GM21619 (cell line): ENCODE results near the gene VAT1L.

Source experiments
- ATAC-seq: cut with Tn5 transposase; IDR thresholded peaks from one replicate; pipeline ENCODE4 v1.9.1; 2021; ENCODE audit not compliant: unreplicated experiment

Gene VAT1L, protein sequence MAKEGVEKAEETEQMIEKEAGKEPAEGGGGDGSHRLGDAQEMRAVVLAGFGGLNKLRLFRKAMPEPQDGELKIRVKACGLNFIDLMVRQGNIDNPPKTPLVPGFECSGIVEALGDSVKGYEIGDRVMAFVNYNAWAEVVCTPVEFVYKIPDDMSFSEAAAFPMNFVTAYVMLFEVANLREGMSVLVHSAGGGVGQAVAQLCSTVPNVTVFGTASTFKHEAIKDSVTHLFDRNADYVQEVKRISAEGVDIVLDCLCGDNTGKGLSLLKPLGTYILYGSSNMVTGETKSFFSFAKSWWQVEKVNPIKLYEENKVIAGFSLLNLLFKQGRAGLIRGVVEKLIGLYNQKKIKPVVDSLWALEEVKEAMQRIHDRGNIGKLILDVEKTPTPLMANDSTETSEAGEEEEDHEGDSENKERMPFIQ

DNA sequence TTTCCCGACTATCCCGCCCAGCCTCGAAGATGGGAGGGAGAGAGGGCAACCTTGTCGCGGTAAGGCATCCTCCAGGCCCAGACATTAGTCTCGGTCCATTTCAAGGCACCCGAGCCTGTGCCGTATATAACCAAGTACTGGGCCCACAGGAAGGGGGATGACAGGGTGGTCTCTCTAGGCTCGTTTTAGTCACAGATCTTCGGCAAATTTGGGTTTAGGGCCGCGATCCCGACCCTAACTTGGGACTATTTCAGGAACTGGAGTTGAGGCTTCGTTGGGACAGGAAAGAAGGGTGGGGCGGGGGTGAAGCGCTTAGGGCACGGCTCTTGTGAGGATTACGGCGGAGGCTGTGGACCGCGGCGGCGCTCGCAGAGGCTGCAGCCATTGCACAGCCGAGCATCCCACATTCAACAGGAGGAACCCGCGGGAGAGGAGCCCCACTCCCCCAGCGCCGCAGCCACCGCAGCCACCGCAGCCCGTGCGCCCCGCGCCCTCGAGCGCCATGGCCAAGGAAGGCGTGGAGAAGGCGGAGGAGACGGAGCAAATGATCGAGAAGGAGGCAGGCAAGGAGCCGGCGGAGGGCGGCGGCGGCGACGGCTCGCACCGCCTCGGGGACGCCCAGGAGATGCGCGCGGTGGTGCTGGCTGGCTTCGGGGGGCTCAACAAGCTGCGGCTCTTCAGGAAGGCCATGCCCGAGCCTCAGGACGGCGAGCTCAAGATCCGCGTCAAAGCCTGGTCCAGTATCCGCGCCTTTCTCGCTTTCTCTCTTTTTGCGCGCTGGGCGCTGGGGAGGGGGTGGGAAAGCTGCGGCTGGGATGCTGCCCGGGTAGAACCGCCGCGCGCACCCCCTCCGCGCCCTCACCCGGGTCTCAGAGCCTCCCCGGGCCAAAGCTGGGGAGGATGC is at the start of gene VAT1L:
VAT1L (plus strand) TSS at position 384 of the 904 bp plus-strand sequence; CDS start at position 503, 119 bp downstream.
- no peak for ATAC-seq

DNA sequence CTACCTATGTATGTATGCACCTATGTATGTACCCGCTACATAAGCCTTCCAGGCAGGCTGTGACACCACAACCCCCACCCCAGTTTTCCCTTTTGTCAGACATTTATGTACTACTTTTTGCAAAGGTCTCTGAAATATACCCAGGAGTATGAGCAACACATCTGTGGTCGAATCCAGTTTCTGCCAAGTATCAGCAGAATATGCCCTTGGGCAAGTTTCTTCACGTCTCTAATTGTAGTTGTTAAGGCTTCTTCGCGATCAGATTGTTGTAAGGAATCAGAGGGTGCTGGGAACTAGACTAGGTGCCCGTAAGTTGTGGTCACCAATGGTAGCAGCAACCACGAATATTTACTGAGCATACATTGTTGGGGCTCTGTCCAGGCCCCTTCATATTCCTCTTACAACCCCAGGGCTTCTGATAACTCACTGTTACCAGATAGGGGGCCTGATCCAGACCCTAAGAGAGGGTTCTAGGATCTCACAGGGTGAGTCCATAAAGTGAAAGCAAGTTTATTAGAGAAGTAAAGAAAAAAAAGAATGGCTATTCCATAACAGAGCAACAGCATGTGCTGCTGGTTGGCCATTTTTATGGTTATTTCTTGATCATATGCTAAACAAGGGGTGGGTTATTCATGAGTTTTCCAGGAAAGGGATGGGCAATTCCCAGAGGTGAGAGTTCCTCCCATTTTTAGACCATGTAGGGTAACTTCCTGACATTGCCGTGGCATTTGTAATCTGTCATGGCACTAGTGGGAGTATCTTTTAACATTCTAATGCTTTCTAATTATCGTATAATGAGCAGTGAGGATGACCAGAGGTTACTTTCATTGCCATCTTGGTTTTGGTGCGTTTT is 49.4 kb upstream of the VAT1L start:
- no peak for ATAC-seq

DNA sequence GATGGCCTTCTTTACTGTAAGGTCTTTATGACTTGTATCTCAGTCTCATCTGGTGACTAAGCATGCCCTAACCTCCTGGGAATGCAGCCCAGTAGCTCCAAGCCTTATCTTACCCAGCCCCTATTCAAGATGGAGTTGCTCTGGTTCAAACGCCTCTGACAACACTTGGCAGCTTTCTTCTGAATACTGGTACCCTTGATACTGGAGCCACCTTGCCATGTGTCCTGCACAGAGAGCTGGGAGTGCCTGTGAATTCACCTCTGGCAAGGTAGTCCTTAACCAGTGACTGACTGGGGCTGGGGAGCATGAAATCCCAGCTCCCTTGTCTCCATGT is 48.8 kb upstream of the VAT1L start:
- no peak for ATAC-seq

DNA sequence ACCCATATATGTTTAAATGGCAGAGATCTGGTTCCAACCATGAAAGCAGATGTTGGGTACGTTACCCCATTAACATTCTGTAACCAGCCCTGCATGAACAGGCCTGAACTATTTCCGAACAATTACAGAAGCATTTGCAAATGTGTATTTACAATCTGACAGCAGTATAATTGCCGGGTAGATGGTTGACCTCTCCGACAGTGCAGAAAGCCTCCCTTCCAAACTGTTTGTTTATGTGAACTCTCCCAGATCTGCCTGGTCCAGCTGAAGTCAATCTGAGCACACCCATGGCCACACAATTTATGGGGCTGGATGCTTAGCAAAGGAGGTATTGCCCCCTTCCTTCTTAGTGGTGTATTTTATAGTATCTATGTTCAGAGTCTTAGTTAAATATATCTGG is 44.2 kb upstream of the VAT1L start:
- no peak for ATAC-seq

DNA sequence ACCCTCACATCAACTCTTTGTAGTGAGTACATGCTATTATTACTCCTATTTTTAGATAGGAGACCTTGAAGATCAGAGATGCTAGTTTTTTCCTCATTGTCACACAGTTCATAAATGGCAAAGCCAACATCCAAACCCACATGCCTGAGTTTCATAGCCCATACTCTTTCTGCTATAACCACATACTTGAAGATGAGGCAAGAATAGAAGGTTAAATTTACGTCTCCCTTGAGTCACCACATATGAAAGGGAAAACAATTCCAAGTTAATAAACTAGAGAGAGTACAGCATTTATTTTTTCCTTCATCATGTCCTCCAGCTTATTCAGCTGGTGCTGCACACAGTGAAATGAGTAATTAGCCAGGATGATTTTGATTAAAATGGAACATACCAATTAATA is 42.4 kb upstream of the VAT1L start:
- ATAC-seq, result no peak

DNA sequence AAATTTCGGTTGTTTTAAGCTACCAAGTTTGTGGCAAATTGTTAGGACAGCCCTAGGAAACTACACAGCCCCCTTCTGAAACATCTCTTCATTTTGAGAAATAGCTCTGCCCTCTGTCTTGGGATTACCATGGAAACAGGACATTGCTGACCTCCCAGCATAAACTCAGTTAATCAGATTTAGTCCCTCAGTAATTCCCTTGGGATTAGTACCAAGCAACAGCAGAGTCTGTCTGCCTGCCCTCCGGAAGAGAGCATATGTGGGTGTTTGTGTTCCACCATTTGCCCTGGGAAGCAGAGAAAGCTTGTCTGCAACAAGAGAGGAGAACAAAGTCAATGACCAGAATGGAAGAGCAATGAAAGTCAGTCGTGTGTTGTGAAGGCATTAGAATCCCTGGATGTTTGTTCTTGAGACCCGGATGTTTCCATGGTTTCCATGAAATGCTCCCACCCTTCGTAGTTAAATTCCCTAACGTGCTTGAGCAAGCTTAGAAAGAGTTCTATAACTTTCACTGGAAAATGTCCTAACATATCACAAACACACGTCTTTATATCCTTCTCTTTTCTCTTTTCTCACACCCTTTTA is 39.9 kb upstream of the VAT1L start:
- ATAC-seq, result no peak

DNA sequence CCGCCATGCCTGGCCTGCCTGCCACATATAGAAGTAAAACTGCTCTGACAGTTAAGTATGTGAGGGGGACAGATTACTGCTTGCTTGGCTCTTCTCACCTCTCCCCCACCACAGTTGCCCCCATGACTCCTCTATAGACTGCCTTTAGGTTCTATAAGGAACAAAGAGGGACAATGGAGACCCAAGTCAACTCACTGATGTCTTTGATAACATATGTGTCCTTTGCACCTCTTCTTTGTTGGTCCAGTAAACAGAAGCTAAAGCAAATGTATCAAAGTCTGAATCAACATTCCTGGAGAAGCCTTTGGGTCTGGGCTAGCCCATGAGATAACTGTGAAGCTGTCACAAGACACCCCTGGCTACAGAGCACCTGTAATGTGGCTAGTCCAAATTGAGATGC is 38.9 kb upstream of the VAT1L start:
- ATAC-seq, result no peak

DNA sequence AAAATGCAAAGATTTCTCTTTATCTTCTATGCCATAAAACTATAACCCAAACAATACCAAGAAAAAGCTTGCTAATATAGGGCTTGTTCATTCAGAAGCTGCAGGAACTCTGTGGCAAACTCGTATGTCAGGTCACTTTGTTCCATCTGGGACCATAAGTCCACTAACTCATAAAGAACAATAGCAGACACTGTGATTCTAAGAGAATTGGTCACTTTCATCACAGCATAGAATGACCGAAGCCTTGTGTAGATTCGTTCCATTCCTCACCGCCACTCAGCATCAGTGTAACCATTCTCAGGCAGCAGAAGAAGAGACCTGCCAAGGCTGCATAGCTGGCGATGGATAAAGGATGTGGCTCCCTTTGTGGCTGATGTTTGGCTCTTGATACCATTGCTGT is 30.3 kb upstream of the VAT1L start:
- no peak for ATAC-seq

DNA sequence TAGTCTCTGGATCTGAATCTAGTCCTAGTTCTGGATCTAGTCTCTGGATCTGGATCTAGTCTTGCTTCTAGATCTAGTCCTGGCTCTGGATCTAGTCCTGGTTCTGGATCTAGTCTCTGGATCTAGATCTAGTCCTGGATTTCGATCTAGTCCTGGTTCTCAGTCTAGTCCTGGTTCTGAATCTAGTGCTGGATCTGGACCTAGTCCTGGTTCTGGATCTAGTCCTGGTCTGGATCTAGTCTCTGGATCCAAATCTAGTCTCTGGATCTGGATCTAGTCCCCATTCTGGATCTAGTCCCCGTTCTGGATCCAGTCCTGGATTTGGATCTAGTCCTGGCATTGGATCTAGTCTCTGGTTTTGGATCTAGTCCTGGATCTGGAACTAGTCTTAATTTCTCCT is 29.9 kb upstream of the VAT1L start:
- ATAC-seq, result no peak

DNA sequence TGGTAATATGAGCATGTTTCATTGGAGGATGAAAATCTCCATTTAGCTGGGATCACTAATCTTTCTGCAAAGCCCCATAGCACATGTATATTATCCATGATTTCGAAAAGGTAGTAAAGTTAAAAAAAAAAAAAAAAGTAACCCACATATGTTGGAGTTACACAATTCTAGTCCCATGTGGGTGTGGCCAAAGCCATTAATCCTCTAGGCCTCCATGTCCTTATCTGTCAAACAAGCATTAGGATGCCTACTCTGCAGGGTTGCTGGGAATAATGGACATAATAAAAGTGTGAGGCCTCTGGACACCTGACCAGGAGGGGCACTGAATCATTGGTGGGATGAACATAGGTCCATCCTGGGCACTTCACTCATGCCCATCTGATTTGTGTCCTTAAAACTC is 29.2 kb upstream of the VAT1L start:
- no peak for ATAC-seq

DNA sequence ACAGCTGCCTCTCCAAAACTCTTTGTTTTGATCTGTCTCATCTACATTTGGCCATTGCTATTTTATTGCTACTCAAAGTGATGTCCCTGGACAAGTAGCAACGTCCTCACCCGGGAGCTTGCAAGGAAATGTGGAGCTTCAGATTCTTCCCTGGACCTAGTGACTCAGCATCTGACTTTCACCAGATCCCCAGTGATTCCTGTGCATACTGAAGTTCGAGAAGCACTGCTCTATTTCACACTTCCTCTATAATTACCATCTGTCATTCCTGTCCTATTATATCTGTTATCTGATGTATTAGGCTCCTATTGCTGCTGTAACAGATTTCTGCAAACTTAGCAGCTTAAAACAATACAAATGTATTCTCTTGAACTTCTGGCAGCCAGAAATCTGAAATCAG is 28.5 kb upstream of the VAT1L start:
- no peak for ATAC-seq

DNA sequence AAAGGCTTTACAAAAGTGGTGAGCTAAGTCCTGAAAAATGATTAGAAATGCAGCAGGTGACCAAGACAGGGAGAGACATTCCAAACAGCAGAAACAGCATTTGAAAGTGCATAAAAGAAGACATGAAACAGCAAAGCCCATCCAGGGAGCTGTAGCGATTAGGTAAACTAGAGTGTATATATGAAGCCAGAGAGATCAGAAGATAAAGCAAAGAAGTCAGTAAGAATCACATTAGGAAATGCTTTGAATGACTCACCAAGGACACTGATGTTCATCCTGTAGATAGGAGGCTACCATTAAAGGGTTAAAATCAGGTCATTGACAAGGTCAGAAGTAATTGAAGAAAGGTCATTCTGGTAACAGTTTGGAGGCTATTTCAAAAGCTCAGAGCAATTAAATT is 27.6 kb upstream of the VAT1L start:
- ATAC-seq, result no peak

DNA sequence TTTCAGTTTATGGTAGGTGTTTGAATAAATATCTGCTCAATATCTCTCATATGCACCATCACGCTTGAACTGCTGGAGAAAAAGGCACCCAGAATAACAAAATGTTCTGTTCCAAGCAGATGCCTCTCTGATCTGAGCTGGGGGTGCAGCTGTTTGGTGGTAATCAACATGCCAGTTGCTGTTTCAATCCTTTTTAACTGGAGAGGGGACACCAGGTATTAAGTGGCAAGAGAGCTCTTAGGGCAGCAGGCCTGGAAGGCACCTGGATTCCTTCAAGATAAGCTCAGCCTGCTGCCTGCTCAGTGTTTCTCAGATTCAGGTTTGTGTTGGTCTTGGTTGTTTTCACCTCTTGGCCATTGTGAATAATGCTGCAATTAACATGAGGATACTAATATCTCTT is 27.2 kb upstream of the VAT1L start:
- no peak for ATAC-seq

DNA sequence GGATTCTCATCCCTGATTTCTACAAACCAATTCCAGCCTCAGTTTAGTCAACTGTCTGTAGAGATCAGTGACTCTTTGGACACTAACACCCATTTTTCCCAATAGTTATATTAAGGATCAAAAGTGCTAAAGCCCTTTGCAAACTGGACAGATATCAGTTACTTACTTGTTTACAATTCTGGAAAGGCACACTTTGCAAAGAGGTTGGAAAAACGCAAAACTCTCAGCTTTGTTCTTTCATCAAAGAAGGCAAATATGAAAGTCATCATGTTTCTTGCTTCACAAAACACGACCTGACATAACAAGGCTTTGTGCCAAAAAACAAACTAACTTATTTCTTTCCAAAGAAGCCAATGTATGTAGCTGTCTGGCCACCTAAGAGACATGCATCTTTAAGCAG is 26.1 kb upstream of the VAT1L start:
- ATAC-seq, result no peak

DNA sequence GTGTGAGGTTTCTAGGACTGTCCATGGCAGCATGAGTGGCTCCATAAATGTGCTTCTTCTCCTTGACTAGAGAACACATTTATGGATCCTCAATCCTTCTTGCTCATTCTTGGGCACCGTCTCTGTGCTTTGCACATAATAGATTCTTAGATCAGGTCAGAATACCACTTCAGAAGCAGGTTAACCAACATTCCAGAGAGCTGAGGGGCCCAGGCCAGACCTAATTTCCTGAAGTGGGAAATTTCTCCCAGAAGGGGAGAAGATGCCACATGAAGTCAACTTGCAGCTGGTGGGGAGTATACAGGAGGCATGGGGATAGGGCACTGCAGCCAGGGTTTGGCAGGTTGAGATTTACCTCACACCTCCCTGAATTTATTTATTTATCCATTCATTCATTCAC is 24.4 kb upstream of the VAT1L start:
- ATAC-seq, result no peak

DNA sequence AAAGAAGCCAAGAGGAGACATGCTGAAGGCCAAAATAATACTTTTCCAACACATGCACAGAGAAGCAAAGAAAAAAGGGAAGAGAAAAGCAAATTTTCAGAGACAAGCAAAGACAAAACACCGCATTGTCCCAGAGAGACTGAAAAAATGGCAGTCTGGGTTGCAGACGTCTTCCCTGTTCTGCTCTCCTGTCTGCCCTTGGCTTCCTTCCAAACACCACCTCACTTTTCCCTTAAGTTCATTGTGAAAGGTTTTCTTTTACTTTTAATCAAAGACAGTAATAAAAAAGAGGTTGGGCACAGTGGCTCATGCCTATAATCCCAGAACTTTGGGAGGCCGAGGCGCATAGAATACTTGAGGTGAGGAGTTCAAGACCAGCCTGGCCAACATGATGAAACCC is 21.2 kb upstream of the VAT1L start:
- no peak for ATAC-seq

DNA sequence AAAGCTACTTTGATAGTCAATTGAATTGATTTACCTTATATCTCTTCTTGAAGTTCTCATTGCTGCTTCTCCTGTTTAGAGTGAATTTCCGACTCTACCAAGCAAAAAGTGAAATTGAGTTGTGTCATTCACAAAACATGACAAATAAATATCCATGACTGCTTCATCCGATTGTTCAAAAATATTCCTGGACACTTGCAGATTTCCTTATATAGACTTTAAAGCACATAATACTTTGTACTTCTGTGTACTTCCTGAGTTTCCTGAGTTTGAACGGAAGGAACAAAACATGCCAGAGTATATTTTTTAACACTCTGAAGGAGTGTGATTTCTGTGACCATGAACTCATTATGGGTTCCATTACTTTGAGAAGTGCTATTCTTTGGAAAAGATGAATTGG is 20.5 kb upstream of the VAT1L start:
- no peak for ATAC-seq

DNA sequence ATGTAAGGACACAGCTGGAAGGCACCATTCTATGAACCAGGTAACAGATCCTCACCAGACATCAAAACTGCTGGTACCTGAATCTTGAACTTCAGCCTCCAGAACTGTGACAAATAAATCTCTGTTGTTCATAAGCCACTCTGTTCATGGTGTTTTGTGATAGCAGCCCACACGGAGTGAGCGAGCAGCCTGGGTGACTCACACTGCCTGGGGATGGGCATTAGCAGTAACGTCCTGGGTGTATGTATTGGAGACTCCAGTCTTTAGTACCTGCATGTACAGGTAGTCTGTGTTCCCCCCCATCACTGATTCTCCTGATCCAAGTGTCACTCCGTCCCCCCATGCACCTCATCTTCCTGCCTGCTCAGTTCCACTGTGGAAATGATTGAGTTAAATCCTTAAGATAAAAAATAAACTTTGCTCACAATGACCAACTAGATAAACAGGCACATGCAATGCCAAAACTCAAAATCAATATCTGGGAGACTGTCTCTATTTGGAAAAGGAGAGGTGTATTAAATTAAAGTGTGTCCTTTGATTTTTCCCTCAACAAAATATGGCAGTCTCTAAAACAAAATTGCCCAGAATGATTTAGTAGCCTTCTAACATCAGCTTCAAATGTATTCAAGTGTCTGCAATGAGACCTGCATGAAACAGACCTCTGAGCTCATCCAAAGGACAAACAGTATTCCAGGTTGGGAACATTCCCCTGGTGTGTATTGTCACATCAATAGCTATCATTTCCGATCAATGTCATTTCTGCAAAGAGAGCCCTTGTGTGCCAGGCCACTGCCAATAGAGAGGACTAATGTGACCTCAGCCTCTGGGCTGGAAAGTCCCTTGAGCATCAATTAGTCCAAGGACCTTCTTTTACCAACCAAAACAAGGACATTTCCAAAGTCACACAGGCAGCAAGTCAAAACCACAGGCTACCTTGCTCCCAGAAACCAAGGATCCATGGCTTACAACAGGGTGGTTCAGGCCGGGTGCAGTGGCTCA is 12.2 kb upstream of the VAT1L start:
- no peak for ATAC-seq

DNA sequence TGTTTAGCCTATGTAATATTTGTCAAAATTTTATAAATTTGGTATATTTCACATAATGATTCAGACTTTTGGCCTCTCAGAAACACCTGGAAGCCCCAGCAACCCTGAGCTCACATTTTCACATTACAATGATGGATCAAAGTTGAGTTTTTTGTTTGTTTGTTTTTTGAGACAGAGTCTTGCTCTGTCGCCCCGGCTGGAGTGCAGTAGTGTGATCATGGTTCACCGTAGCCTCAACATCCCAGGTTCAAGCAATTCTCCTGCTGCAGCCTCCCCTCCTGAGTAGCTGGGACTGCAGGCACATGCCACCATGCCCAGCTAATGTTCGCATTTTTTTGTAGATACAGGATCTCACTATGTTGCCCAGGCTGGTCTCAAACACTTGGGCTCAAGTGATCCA is 10.6 kb upstream of the VAT1L start:
- no peak for ATAC-seq

DNA sequence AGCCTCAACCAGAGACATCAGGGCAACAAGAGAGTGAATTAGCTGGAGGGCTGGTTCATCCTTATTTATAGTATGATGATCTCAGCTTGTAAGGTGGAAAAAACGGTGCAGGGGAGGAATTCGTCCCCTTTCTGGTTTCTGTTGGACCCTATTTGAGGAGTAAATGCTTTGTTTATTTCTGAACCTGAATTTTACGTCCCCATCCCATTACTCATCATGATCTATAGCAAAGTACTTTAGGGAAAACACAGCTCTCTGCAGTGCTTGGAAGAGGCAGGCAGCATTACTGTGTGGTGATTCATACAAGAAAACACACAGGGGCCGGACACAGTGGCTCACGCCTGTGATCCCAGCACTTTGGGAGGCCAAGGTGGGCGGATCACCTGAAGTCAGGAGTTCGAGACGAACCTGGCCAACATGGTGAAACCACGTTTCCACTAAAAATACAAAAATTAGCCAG is 8.0 kb upstream of the VAT1L start:
- ATAC-seq, result no peak
